Embryonic facial prominence (tissue), 1 donor: ENCODE results near the gene ARHGAP23.

Experiments used
- DNase-seq: peaks from one replicate; pipeline ENCODE4 v3.0.0-alpha.2; 2016; ENCODE audit errors: extremely low spot score

The ARHGAP23 gene

DNA sequence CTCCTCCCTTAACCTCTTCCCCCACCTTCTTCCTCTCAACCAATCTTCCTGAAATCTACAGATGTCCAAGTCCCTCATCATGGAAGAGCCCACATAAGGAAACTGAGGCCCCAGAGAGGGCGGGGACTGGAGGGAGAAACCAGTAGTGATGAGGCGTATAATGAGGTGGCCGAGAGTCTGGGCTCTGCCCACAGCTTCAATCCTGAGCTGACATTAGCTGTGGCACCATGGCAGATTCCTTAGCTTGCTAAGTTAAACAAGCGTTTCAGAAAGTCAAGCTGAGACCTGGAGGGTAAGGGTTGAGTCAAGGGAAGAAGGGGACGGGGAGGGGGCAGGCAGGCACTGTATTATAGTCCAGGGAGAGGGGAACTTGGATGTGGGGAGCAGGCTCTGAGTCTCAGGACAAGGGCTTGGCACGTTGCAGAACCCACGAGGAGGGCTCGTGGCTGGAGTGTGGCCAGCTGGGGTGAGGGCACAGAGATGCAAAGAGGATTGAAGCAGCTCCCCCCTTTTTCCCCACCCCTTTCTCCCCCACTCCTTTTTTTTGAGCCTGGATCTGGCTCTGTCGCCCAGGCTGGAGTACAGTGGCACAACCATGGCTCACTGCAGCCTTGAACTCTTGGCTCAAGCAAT lies 13.3 kb downstream of the ARHGAP23 start:
- DNase-seq, result no peak

DNA sequence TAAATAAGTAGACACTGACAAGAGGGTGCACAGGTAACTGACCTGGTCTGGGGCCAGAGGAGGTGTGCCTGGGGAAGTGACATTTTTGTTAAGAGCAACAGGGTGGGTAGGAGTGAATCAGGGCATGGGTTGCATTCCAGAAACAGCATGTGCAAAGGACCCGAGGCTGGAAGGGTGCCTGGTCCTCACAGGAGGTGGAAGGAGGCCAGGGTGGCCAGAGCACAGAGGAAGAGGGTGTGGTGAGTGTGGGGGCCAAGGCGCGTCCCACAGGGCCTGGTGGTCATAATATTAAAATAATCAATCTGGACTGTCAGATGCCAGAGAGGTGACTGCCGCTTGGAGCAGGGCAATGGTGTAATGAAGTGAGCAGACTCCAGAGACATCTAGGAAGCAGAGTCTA lies 14.3 kb downstream of the ARHGAP23 start:
- no peak for DNase-seq

DNA sequence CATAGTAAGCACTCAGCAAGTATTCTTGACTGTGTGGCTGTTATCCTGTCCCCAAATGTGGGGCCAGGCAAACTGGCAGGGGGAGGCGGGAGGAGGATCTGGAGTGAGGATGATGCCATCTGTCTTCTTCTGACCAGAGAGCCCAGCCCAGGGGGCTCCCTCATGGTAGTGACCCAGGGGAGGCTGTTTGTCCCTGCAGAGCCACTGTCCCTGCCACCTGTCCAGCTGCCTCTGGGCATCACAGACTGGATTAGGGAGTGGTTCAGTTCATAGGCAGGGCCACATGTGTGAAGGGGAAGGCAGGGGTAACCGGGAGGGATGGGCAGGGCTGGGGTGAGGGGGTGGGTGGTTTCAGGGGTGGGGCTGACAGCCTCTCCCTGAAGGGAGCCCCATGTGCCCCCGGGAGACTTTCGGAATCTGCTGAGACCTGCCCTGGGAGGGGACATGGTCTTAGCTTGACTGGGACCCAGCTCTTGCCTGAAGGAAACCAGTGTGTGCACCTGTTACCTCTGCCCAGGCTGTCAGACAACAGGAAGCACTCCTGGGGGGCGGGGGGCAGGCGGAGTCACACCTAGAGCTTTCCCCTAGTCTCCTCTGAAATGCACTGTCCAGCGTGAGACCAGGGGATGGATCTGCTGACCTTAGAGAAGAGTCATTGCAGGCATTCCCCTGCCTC lies 15.2 kb downstream of the ARHGAP23 start:
- no peak for DNase-seq

DNA sequence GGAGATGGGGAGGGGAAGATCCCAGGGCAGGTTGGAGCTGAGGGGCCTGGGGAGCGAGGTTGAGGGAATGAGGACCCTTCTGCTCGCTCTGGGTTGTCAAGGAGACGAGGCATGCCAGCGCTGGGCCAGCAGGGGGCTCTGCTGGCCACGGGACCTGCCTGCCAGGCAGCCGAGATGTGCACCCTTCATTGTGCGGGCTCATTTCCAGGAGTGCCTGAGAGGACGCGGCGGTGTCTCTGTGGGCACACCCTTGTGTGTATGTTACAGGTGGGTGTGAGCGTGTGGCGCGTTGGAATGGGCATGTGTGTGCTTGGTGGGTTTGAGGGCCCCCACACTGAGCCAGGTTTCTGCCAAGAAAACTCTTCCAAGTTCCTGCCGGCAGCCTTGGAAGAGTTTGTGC lies 15.9 kb downstream of the ARHGAP23 start:
- DNase-seq, result peak; percentile 67

DNA sequence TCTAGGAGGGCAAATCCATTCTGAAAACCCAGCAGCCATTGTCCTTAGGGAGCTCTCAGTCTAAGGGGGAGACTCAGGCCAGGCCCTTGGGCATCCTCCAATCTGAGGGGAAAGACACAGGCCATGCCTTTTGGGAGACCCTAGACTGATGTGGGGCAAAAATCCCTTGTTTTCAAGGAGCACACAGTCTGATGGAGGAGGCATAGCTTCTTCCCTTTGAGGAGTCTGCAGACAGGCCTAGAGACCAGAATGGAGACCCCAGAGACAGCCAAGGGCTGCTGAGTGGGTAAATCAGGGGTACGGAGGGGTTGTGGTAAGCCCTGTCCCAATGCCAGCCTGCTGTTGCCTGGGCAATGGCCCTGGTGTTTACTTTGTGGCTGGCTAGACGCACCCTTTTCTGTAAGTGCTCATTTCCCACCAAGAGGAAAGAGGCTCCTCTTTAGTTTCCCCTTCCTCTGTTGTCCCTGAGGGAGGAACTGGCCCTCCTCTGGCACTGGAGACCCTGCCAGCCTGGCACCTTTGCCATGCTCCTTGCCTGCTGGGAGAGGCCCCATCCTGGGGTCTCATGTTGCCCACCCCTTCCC lies 19.3 kb downstream of the ARHGAP23 start:
- peak; percentile 35 for DNase-seq

DNA sequence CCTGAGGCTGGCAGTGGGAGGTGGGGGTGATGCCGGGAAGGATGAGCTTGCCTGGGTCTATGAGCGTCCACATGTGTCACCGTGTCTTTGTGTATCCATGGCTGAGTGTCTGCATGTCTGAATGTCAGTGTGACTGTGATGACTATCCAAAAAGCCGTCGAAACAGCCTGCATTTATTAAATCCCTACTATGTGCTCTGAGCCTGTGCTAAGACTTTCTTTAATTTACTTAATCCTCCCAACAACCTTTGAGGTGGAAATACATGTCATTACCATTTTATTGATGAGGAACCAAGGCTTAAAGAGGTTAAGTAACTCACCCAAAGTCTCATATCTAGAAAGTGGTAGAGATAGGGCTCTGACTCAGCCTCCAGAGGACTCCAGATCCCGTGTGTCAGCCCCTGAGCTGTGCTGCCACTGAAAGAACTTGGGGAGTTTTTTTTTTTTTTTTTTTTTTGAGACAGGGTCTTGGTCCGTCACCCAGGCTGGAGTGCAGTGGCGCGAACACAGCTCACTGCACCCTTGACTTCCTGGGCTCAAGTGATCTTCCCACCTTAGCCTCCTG lies 20.0 kb downstream of the ARHGAP23 start:
- DNase-seq, result no peak

DNA sequence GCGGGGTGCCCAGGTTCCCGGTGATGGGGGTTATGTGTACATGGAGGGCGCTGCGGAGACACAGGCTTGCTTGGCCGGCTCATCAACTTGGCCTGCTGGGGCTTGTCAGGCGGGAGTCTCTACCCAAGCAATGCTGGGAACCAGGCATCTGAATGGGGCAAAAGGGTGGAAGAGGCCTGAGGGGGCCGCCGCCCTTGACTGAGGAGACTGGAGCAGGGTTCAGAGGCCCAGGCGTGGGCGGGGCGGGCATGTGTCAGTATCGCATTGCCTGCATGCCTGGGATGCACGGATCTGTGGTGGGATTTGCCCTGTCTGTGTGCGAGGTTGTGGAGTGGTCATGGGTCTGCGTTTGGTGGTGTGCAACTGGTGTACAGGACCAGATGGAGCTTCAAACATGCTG lies 21.1 kb downstream of the ARHGAP23 start:
- no peak for DNase-seq

DNA sequence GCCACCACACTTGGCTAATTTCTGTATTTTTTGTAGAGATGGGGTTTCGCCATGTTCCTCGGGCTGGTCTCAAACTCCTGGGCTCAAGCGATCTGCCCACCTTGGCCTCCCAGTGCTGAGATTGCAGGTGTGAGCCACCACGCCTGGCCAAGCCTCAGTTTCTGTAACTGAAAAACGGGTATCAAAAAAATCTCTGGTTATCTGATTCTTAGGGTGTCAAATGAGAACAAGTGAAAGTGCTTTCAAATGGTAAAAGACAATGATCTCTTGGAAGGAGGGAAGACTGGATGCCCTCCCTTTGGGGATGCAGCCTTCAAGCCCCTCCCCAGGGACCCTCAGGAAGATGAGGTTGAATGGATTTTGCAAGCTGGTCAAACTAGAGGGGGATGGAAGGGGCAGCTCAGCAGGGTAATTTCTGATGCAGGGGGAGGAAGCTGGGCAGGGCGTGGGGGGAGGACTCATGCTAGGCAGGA lies 22.3 kb downstream of the ARHGAP23 start:
- no peak for DNase-seq

DNA sequence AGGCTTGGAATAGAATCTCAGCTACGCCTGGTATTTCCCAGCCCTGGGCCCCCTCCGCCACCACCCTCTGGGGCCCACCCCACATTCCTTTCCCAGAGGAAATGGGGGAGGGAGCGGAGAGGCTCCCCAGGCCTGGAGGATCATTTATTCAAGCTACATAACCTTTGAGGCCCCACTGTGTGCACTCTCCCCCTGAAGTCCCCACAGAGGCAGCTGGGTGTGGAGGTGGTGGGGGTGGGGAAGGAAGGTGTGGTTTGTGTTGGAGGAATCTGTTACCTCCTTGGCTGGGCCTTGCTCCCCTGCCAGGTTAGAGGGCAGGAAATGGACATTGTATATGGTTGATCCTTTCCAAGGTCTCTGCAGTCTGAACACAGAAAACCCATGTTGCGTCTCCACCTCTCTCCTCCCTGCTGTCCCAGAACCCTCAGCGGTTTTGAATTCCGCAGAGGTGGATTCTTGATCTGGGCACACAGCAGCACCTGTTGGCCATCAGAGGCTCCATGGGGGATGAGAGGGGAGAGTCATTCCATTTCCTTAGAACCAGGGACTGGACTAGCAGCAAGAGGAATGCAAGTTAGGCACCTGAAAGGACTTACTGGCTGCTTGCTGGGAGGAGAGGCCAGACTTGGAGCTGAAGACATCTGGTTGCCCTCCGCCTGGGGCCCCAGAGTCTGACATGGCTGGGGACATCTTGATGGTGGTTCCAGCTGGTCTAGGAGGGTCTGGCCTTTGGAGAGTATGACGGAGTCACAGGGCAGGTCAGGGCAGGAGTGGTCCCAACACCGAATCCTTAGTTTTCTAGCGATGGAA lies 23.0 kb downstream of the ARHGAP23 start:
- DNase-seq, result no peak

DNA sequence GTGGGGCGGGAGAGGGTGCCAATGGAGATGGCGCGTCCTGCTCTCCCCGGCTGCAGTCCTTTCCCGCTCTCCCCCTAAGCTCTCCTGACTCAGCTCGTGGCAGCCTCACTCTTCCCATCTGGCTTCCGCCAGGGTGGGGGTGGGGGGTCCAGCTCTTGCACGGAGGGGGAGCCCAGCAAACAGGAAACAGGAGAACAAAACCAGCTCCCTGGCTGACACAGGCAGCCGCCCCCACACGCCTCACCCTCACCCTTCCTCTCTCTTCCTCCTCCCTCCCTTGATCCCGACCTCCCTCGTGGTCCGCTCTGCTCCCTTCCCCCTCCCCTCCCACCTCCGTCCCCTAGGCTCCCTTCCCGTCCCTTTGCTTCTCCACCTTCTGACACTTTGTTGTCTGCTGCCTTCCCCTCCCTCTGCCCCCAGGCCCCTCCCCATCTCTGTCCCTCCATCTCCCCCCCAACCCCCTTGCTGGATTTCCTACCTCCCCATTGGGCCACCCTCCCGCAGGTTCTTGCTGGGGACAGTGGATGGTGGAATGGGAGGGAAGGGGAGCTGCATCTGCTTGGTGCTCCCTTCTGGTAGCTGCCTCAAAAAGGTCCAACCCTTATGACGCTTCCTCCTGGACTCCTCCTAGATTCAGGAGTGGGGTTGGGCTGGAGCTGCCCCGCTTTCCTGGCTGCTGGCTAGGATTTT lies 23.7 kb downstream of the ARHGAP23 start:
- DNase-seq, result no peak

DNA sequence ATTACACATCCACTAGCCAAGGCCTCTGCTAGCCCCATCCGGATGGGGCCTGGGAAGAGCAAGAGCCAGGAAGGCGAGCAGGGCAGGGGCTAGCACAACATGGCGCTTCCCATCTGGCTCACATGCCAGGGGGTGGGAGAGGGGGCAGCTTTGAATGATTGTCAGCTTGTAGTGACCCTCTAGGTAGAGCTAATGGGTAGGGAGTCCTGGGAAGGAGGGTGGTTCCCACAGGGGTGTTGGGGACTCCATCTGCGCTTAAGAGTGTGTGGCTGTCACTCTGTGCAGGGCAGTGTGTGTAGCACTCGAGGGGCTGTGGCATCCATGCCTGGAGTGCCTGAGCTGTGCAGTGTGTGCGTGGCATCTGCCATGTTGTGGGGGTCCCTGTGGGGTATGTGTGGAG lies 24.5 kb downstream of the ARHGAP23 start:
- DNase-seq, result no peak

DNA sequence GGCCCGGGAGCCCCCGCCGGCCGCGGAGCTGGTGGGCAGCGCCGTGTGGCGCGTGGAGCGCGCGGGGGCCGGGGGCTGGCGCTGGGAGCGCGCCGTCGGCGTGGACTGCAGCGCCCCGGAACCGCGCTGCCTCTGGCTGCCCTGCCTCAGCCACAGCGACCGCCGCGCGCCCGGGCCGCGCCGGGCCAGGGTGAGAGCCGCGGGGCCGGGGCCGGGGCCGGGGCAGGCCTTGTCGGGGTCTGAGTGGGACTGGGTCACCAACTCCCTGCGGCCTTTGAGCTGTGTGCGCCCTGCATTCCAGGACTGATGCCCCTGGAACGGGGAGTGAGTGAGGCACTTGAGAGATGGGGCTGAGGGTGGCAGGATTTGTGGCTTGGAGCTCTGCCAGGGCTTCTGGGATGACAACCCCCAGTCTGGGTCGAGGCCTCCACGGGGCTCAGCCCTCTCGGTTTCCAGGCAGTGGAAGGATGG lies 25.7 kb downstream of the ARHGAP23 start:
- no peak for DNase-seq

DNA sequence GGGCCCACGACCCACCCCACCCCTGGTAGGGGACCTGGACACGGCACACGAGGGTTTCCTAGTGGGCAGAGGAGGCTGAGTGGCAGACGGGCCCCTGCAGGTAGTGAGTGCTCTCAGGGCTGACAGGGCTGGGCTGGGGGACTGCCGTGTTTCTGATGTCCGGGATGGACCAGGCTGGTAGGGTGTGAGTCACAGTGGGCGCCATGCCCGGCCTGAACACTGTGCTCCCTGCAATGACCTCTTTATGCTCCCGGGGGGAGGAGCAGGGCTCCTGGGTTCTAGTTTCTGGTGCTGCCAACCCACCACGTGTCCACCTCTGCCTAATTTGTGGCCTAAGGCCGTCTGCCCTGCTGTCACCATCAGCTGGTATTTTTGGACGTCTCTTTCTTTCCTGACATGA lies 26.3 kb downstream of the ARHGAP23 start:
- no peak for DNase-seq

DNA sequence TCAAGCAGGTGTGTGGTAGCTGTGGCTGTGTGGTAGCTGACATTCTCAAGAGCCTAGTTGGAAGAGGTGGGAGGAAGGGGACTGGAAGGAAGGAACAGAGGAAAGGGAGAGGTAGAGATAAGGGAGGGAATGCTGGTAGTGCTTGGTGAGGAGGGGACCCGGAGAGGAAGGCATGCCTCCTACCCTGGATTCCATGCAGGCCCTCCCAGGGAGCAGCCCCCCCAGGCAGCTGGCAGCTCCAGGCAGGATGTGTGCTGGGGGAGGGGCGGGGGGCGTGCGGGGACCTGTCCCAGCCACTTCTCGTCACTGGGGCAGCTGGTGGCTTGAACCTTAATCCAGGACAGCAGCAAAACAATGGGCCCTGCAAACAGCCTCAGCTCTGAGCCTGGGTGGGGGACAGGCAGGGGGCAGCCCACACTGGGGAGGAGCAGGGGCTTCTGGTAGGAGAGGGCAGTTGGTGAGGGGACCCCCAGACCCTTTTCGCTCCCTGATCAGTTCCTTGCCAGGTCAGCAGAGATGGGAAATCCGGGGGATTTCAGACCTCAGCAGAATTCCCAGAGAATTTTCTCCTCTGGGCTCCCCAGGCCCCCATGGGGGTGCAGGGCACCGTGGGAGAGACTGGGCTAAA lies 27.1 kb downstream of the ARHGAP23 start:
- no peak for DNase-seq

DNA sequence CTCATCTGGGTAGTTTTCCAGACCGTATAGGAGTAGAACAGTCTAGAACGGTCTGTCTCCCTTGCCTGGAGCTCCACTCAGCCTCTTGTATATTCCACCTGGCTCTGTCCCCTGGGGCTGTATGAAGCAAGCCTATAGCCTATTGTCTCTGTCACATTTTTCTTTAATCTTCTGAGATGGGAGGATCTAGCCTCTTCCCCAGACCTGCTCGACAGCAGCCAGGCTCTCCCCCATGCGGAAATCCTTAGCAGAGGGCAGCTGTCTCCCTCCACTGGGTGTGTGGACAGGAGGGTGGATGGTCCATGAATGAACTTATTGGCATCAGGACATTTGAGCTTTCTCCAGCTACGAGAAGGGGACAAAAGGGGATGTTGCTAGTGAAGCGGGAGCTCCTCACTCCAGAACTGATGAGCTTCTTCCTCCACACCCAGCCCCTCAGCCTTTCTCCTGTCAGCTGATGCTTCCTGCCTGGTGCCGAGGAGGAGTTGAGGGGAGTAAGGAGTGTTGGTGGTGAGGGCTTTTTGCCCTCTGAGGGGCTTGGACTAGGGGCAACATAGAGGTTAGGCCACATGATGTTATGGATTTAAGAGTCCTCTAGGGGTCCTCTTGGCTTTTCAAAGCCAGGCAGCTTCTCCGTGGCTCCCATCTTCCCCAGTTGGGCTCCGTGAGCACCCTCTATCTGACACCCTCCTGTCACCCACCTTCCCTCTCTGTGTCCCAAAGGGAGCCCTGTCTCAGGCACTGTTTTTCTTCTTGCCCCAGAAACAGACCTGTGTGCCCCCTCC lies 28.0 kb downstream of the ARHGAP23 start:
- no peak for DNase-seq

DNA sequence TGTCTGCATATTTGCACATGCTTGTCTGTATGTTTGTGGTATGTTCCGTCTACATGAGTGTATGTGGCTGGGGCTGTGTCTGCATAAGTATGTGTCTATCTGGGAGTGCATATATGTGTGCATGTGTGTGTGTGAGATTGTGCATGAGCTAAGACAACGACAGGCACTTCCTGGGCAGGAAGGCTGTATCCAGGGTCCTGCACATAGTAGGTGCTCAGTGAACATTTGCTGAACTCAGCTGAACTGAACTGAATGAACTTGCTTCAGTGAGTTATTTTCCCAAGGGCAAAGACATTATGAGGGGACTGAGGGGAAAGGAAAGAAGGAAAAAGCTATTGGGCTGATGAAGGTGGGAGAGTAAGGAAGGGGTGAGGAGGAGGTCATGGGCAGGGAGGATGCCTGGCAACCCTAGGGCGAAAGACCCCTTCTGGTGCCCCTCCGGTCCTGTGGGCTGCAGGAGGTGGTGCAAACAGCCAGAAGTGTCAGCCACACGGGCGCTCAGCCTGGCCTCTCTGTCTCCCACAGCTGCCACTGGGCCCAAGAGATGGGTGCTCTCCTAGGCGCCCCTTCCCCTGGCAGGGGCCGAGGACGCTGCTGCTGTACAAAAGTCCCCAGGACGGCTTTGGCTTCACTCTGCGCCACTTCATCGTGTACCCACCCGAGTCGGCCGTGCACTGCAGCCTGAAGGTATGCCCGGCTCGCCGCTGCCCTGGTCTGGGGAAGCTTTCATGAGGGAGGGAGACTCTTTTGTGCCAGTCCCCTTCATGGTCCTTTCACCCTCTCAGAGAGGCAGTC lies 29.5 kb downstream of the ARHGAP23 start:
- DNase-seq, result no peak

DNA sequence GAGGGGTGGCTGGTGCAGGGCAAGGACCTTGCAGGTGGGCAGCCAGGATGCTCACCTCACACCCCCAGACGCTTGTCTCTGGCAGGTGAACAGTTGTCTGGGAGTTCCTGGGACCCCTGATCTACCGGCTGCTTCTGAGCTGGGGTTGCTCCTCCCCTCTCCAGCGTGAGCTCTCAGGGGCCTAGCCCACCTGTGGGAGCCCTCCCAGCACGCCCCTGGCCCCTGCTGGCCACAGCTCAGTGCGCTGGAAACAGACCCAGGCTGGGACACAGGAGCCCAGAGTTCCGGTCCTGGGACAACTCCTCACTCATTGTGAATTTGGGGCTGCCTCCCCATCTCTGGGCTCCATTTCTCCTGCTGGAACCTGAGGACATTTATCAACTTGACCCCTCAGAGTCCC lies 30.3 kb downstream of the ARHGAP23 start:
- DNase-seq, result no peak

DNA sequence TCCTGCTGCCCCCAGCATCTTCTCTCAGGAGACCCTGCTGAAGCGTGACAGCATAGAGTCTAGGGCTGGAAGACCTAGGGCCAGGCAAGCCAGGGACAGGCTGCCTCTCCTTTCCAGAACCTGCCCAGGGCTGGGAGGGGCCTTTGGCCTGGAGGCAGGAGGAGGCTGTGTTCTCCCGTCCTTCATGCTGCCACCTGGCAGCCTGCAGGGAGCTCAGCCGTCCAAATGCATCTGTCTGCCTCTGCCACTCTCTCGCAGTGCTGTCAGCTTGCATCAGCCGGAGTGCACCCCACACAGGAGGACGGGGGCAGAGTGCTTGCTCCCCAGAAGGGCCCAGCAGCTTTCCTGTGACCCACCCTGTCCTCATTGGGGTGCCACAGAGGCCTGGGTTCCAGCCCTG lies 31.3 kb downstream of the ARHGAP23 start:
- DNase-seq, result no peak

DNA sequence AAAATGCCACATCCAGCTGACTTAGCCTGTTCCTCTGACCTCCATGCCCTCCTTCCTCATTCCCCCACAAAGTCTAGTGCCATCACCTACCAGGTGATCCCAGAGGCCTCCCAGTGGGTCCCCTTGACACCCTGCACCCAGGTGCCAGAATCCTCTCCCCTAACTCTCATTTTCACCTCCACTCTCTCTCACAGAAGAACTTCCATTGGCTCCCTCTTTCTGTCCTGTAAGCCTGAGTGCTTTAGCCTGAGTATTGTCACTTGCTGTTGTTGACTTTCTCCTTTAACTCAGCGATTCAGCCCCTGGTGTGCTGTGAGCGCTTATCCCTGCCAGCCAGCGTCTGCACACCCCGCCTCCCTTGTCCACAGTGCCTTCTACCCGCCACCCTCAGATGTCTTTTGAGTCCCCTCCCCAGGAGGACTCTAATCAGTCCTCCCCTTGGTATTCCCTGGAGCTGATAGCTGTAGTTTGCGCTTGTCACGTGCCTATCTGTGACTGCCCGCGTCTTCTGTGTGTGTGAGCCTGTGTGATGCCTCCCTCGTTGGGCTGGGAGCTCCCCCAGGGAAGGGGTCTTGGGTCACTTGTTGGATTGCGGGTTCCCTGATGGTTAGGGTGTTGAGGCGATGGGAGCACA lies 31.9 kb downstream of the ARHGAP23 start:
- DNase-seq, result no peak
